NCI-H446 treated with DMSO at 0.1 percent for 48 hours (cell line): Measurements from ENCODE around the gene PANX2.
"Not testable (repeated sequence)": the region's sequence is repeated elsewhere in the genome, so short reads cannot be mapped to it uniquely, and the experiment has no call there.

Experiments
- DNase-seq: peaks from one replicate; lab custom pipeline; 2025; lab: John Stamatoyannopoulos, UW

The PANX2 gene

DNA sequence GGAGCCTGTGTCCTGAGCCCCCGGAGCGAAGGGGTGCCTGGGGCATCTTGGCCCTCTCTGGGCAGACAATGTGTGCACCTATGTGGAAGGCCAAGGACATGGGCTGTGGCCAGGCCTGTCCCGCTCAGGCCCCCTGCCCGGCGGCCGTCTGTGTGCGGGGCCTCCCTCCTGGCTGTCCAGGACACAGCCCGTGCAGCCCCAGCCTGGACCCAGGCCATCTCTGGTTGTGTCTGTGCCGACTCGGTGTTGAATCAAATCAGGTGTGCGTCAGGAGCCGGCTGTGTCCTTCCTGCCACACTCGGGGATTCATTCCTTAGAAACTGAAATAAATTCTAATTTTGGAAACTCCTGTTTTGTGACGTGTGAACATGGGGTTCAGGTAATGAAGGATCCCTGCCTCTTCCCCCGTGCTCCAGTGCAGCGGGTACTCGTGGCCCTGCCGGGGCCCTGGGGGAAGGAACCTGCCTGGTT, 28.8 kb downstream of the PANX2 start:
- no peak for DNase-seq

GRCh38 chr22:50199829-50200460, 29.4 kb downstream of the PANX2 start:
- no peak for DNase-seq

DNA sequence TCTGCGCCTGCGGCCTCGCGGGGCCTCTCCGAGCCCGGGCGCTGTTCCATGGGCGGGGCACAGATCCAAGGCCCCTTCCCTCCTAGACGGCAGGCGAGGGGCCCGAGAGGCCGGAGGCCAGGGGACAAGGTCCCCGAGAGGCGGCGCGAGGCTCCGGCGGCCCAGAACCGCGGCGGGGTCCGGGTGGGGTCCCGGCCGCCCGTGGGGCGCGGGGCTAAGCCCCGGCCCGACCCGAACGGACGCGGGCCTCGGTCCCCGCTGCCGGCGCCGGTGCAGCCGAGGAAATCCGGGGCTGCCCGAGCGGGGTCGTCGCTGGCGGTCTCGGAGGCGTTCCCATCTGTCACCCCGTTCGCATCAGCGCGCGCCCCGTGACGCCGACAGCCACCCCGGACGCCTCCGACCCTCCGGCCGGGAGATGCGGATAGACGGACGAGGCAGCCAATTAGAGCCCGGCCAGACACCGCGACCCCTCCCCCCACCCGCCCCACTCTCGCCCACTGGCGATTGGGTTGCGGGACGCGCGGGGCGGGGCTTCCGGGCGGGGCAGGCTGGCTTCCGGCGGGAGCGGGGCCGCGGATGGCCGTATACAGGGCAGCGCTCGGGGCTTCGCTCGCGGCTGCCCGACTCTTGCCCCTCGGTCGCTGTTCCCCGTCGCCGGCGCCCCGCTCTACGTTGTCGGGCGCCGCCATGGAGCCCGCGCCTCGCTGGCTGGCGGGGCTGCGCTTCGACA, 30.1 kb downstream of the PANX2 start, which contains the start of gene SELENOO:
Gene SELENOO (plus strand): TSS at position 551 of the 730 bp plus-strand sequence. CDS start 26 bp downstream, at position 577.
- DNase-seq = peak; percentile 73

- DNase-seq = no peak
Measured at GRCh38 chr22:50201191-50202129, 30.9 kb downstream of the PANX2 start.

DNA sequence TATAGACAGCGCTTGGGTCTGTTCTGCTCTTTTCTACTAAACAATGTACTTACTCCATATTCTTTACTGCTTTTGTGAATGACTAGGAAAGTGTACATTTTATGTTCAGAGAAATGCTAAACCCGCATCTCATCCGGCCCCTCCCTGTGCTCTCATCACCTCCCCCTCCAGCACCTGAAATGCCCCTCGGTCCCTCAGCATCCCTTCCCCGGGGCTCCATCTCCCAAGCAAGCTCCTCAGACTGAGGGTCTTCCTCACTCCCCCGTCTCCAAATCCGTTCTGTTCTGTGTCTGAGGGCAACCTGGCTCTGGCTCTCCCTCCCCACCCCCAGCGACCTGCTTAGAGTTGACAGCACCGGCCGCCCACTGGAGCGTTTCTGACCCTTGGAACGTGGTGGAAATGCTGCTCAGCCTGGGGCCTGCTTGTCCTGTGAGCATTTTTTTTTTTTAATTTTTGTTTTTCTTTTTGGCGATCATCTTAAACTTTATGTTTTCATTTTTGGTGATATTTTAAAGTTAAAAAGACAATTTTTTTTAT, 31.7 kb downstream of the PANX2 start:
- no peak for DNase-seq

DNA sequence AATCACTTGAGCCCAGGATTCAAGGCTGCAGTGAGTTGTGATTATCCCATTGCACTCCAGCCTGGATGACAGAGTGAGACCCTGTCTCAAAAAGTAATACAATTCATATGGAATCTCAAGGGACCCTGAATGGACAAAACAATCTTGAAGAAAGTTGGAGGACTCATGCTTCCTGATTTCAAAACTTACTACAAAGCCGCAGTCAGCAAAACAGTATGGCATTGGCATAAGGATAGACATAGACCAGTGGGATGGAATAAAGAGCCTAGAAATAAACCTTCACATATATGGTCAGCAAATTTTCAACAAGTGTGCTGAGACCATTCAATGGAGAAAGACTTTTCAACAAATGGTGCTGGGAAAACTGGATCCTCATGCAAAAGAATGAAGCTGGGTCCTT, 32.8 kb downstream of the PANX2 start:
- DNase-seq = no peak

DNA sequence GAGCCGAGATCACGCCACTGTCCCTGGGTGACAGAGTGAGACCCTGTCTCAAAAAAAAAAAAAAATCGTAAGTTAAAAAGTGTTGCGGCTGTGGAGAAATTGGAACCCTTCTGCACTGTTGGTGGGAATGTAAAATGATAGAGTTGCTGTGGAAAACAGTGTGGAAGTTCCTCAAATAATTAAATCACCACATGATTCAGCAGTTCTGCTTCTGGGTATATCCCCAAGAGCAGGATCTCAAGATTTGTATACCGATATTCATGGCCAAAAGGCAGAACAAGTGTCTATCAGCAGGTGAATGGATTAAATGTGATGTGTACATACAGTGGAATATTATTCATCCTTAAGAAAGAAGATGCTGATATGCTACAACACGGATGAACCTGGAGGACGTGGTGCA, 34.0 kb downstream of the PANX2 start:
- no peak for DNase-seq

DNA sequence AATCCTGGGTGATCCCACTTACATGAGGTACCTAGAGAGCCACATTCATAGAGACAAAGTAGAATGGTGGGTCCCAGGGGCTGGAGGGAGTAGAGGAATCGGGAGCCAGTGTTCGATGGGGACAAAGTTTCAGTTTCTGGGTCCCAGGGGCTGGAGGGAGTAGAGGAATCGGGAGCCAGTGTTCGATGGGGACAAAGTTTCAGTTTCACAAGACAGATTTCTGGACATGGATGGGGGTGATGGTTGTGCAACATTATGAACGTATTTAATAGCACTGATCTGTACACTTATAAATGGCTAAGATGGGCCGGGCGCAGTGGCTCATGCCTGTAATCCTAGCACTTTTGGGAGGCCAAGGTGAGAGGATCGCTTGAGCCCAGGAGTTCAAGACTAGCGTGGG, 34.5 kb downstream of the PANX2 start:
- not testable (repeated sequence) for DNase-seq

GRCh38 chr22:50205781-50206569, 35.4 kb downstream of the PANX2 start:
- no peak for DNase-seq

- DNase-seq = no peak
Measured at GRCh38 chr22:50206599-50206998, 36.1 kb downstream of the PANX2 start.

DNA sequence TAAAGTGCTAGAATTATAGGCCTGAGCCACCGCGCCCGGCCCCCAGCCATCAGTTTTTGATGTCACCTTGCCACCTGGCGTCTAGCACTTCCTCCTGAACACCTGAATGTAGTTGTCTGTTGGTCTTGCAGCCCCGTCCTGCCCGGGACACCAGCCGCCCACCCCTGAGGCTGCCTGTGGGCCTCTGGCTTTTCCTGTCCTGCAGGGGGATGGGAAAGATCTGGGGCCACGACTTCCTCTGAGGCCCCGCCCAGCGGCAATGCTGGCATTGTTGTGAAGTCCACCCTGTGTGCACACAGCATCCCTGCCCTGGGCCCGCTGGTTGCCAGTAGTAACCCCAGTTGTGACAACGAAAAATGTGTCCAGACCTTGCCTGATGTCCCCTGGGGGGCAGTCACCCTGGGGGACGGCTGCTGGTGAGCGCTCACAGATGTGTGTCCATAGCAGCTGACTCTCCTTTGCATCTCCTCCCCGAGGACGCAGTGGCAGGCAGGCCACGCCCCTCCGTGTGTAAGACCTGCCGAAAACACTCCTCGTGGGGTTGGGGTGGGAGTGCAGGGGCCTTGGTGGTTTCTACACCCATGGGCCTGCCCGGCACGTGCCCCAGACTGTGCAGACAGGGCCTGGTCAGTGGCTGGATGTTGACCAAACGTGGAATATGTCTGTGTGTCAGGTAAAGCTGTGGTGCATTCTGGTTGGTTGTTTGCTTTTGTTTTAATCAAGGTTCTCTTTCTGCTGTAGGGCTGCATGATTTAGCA, 37.0 kb downstream of the PANX2 start:
- no peak for DNase-seq

DNA sequence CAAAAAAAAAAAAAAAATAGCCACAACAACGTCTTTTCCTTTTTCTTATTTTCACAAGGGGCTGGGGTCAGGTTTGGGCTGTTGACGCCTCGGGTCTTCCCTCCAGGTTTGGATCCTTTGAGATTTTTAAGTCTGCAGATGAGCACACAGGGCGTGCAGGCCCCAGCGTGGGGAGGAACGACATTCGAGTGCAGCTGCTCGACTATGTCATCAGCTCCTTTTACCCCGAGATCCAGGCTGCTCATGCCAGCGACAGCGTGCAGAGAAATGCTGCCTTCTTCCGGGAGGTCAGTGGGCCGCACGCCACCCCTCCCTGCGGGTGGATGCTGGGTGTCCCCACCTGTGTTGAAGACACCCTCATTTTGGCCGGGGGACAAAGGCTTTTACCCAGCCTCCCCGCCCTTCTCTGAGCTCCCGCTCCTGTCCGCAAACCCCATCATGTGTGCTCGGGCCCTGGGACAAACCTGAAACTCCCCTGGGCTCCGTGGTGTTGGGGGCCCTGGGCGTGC, 38.0 kb downstream of the PANX2 start:
- no peak for DNase-seq

GRCh38 chr22:50208939-50209892, 38.7 kb downstream of the PANX2 start:
- no peak for DNase-seq

- DNase-seq = no peak
Measured at GRCh38 chr22:50209893-50210292, 39.4 kb downstream of the PANX2 start.

GRCh38 chr22:50210378-50211139, 40.0 kb downstream of the PANX2 start:
- DNase-seq = no peak

GRCh38 chr22:50211147-50211546, 40.6 kb downstream of the PANX2 start:
- no peak for DNase-seq

- DNase-seq = no peak
Measured at GRCh38 chr22:50213263-50213662, 42.7 kb downstream of the PANX2 start.

DNA sequence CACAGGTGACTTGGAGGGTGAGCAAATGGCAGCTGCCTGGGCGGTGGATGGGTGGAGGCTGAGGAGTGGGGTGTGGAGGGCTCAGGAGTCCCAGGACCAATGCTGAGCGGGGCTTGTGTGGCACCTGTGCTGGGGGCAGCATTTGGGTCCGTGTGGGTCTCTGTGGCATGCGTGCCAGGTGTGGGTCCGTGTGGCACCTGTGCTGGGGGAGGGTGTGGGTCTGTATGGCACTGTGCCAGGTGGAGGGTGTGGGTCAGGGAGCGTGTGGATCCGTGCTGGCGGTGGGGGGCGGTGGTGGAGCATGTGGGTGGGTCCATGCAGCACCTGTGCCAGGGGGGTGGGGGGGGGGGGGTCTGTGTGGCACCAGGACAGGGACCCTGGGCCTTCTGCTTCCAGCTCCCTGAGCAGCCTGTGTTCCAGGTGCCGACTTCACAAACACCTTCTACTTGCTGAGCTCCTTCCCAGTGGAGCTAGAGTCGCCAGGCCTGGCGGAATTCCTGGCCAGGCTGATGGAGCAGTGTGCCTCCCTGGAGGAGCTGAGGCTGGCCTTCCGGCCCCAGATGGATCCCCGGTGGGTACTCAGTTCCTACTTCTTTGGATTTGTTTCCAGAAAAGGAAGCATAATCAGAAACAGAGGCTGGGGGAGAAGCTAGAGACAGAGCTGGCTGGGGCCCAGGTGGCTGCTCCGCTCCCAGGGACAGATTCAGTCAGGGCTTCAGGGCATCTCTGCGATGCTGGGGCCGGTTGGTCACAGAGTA, 44.9 kb downstream of the PANX2 start:
- no peak for DNase-seq
